SU-DHL-6 (cell line): ENCODE data around the gene DOCK1.

Experiments
- H2AFZ ChIP-seq: fragments of 200-600 bp; sonication (generic); 2 replicates; pipeline ENCODE4 v1.6.1; 2014; ENCODE audit warnings: low read depth, mild to moderate bottlenecking, moderate library complexity, mixed read lengths, antibody characterized with exemption, low read length; ENCODE audit not compliant: severe bottlenecking
- H3F3A ChIP-seq: fragments of 200-600 bp; shearing (Covaris generic); 2 replicates; pipeline ENCODE4 v1.6.0; 2016; ENCODE audit warnings: antibody characterized with exemption, mild to moderate bottlenecking; ENCODE audit not compliant: insufficient read depth
- H3K27ac ChIP-seq: fragments of 200-600 bp; sonication (generic); 2 replicates; pipeline ENCODE4 v1.5.1; 2016; ENCODE audit warnings: low read depth, mild to moderate bottlenecking, low read length, moderate library complexity, mixed read lengths
- H3K27me3 ChIP-seq: fragments of 200-600 bp; sonication (generic), shearing (Covaris generic); 2 replicates; pipeline ENCODE4 v1.6.0; 2014; ENCODE audit warnings: mild to moderate bottlenecking, low read length
- H3K36me3 ChIP-seq: fragments of 200-600 bp; sonication (generic); 2 replicates; pipeline ENCODE4 v1.6.1; 2014; ENCODE audit warnings: mild to moderate bottlenecking, low read length, mixed read lengths
- H3K4me2 ChIP-seq: fragments of 300-600, 200-600 bp; shearing (Covaris generic), sonication (generic); 2 replicates; pipeline ENCODE4 v1.6.0; 2014; ENCODE audit warnings: low read length, low read depth, mild to moderate bottlenecking; ENCODE audit not compliant: poor library complexity, severe bottlenecking
- H3K4me3 ChIP-seq: fragments of 200-600 bp; sonication (generic); 2 replicates; pipeline ENCODE4 v1.5.1; 2014; ENCODE audit warnings: antibody characterized with exemption, low read length, mild to moderate bottlenecking, mixed read lengths; ENCODE audit not compliant: insufficient read depth, poor library complexity, severe bottlenecking
- H3K79me2 ChIP-seq: fragments of 200-600 bp; sonication (generic); 2 replicates; pipeline ENCODE4 v1.6.1; 2014; ENCODE audit warnings: mild to moderate bottlenecking, low read length, moderate library complexity; ENCODE audit not compliant: insufficient read depth
- H3K9ac ChIP-seq: fragments of 200-600 bp; sonication (generic); 2 replicates; pipeline ENCODE4 v1.7.0; 2014; ENCODE audit warnings: mild to moderate bottlenecking, low read length
- H3K9me2 ChIP-seq: fragments of 200-600 bp; sonication (generic); replicated peaks from 2 replicates; pipeline ENCODE4 v1.6.1; 2014; ENCODE audit warnings: low read length; ENCODE audit not compliant: insufficient read depth
- H3K9me3 ChIP-seq: fragments of 200-600 bp; sonication (generic); 2 replicates; pipeline ENCODE4 v1.6.1; 2014; ENCODE audit warnings: low read length, mixed read lengths; ENCODE audit not compliant: insufficient read depth
- H4K20me1 ChIP-seq: fragments of 200-600 bp; sonication (generic); 2 replicates; pipeline ENCODE4 v1.6.1; 2014; ENCODE audit warnings: low read depth, mild to moderate bottlenecking, antibody characterized with exemption, low read length, moderate library complexity, mixed read lengths
- CTCF ChIP-seq: fragments of 200-600 bp; sonication (generic); IDR thresholded peaks from one replicate; pipeline ENCODE4 v1.5.1; 2017; ENCODE audit warnings: antibody characterized with exemption, mild to moderate bottlenecking, low read length, moderate library complexity; ENCODE audit not compliant: insufficient read depth, poor library complexity, severe bottlenecking
- EZH2phosphoT487 ChIP-seq: fragments of 200-600 bp; sonication (generic), shearing (Covaris generic); conservative IDR thresholded peaks from 2 replicates; pipeline ENCODE4 v1.6.1; 2018; ENCODE audit warnings: mild to moderate bottlenecking, antibody characterized with exemption, low read length, moderate library complexity, mixed read lengths

The DOCK1 gene

GRCh38 chr10:126956712-126957108, 51.5 kb downstream of the DOCK1 start:
- Histone ChIP-seq H3K27me3 (no peaks in the 10 kb centered on the region), H3K9ac (no peak overlapping the region), H3K4me3 (no peak overlapping the region), H3K9me2 (no peaks in the 10 kb centered on the region), H3K79me2 (no peaks in the 10 kb centered on the region), H3F3A (no peaks in the 10 kb centered on the region), H2AFZ (no peak overlapping the region), H3K9me3 (peaks cover 27% of the 10 kb centered on the region; the same call in 1 of the 2 replicates), H3K27ac (no peak overlapping the region), H3K36me3 (no peaks in the 10 kb centered on the region), H3K4me2 (no peak overlapping the region), H4K20me1 (no peaks in the 10 kb centered on the region)
- TF ChIP-seq EZH2phosphoT487 (no peak), CTCF (no peak)

GRCh38 chr10:126957111-126957510, 51.9 kb downstream of the DOCK1 start:
- Histone ChIP-seq H3K36me3 (no peaks in the 10 kb centered on the region), H3K27ac (no peak overlapping the region), H3K9me2 (no peaks in the 10 kb centered on the region), H3K4me2 (no peak overlapping the region), H3K79me2 (no peaks in the 10 kb centered on the region), H3K27me3 (no peaks in the 10 kb centered on the region), H4K20me1 (no peaks in the 10 kb centered on the region), H3K9me3 (peaks cover 25% of the 10 kb centered on the region; the same call in 1 of the 2 replicates), H3K4me3 (no peak overlapping the region), H3F3A (no peaks in the 10 kb centered on the region), H3K9ac (no peak overlapping the region), H2AFZ (no peak overlapping the region)
- TF ChIP-seq CTCF (no peak), EZH2phosphoT487 (no peak)

DNA sequence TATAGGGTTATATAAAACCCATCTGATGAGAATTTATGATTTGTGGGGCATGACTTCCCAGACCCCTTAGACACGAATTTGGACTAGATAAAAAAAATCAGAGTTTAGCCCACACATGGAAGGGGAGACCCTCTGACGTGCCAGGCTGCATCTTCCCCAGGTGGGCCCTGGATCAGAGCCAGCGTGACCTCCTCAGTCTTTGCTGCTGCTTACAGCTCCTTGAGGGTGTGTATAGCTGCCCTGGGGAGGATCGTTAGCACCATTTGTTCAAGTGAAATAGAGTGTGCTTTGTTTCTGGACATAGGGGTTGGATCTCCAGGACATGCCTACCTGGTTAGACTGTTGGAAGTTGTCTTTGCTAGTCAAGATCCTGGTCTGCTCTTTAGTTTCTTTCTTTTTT, 54.2 kb downstream of the DOCK1 start:
- no peaks in the 10 kb centered on the region for H3K9me2 ChIP-seq
- H3K9ac ChIP-seq: no peak overlapping the region
- no peak overlapping the region for H3K4me3 ChIP-seq
- peaks cover 2% of the 10 kb centered on the region; the same call in 1 of the 2 replicates for H3K9me3 ChIP-seq
- TF ChIP-seq EZH2phosphoT487 (no peak), CTCF (no peak)
- no peaks in the 10 kb centered on the region for H3K79me2 ChIP-seq
- no peaks in the 10 kb centered on the region for H3K27me3 ChIP-seq
- H3K36me3 ChIP-seq: no peaks in the 10 kb centered on the region
- no peaks in the 10 kb centered on the region for H3F3A ChIP-seq
- H4K20me1 ChIP-seq: no peaks in the 10 kb centered on the region
- H2AFZ ChIP-seq: no peak overlapping the region
- H3K4me2 ChIP-seq: no peak overlapping the region
- H3K27ac ChIP-seq: no peak overlapping the region
